Left ventricle myocardium inferior (tissue), 1 donor: Measurements from ENCODE around the gene PPP1R14D. TPM values are rescaled to one million over a fixed set of nuclear protein-coding genes. Genes with fewer than 3 reads are reported as not detected.

Source experiments
- DNase-seq: peaks from one replicate; pipeline ENCODE4 v3.0.0-alpha.2; 2020
- H3K27ac ChIP-seq: fragments of 200-600 bp; replicated peaks from 2 replicates; pipeline ENCODE4 v1.8.0; 2021
- H3K27me3 ChIP-seq: fragments of 200-600 bp; 2 replicates; pipeline ENCODE4 v1.8.0; 2021; ENCODE audit warnings: low read depth
- H3K36me3 ChIP-seq: fragments of 200-600 bp; 2 replicates; pipeline ENCODE4 v1.8.0; 2021
- H3K4me1 ChIP-seq: fragments of 200-600 bp; 2 replicates; pipeline ENCODE4 v1.8.0; 2021
- H3K4me3 ChIP-seq: fragments of 200-600 bp; 2 replicates; pipeline ENCODE4 v1.8.0; 2021; ENCODE audit warnings: mild to moderate bottlenecking, moderate library complexity
- H3K9me3 ChIP-seq: fragments of 200-600 bp; replicated peaks from 2 replicates; pipeline ENCODE4 v1.8.0; 2021
- CTCF ChIP-seq: fragments of 200-600 bp; IDR thresholded peaks from 2 replicates; pipeline ENCODE4 v1.8.0; 2021; ENCODE audit warnings: antibody characterized with exemption, mild to moderate bottlenecking, borderline replicate concordance
- intact Hi-C: fragments of 100-400 bp; cut with micrococcal nuclease; formaldehyde crosslinking; loops from one replicate; pipeline ENCODE4 v1.11.0; 2022
- total RNA-seq: library from RNA; stranded (reverse); fragmentation: NEBNext Ultra II Directional; extraction: Animal tissue kit (Norgen Biotek cat#: 25700); gene quantifications from one replicate; pipeline ENCODE4 v1.2.1, GENCODE V29; 2021
- donor health status: DM: no; HTN: yes; CAD: no; lungs with severe emphysema.

The PPP1R14D gene
- total RNA-seq, 1 donor from 2014 or later: not detected

GRCh38 chr15:40832903-40833302, 4.4 kb upstream of the PPP1R14D start:
- Histone ChIP-seq H3K27ac (no peak overlapping the region), H3K4me1 (no peaks in the 10 kb centered on the region), H3K36me3 (no peaks in the 10 kb centered on the region), H3K27me3 (peaks cover 5% of the 10 kb centered on the region), H3K4me3 (no peak overlapping the region), H3K9me3 (no peaks in the 10 kb centered on the region)
- intact Hi-C loops: no loop called here
- TF ChIP-seq CTCF: no peak
- no peak for DNase-seq

- no peak for TF ChIP-seq CTCF
- no peaks in the 10 kb centered on the region for H3K4me1 ChIP-seq
- intact Hi-C loops: no loop called here
- no peak for DNase-seq
- no peaks in the 10 kb centered on the region for H3K9me3 ChIP-seq
- no peak overlapping the region for H3K4me3 ChIP-seq
- H3K36me3 ChIP-seq: no peaks in the 10 kb centered on the region
- H3K27me3 ChIP-seq: peaks cover 5% of the 10 kb centered on the region
- no peak overlapping the region for H3K27ac ChIP-seq
These were observed 3.4 kb upstream of the PPP1R14D start for GRCh38 chr15:40831861-40832260.

GRCh38 chr15:40830884-40831283, 2.4 kb upstream of the PPP1R14D start:
- Histone ChIP-seq H3K27ac (no peak overlapping the region), H3K27me3 (peaks cover 5% of the 10 kb centered on the region), H3K9me3 (no peaks in the 10 kb centered on the region), H3K4me1 (no peaks in the 10 kb centered on the region), H3K4me3 (no peak overlapping the region), H3K36me3 (no peaks in the 10 kb centered on the region)
- TF ChIP-seq CTCF: no peak
- intact Hi-C loops: no loop called here
- no peak for DNase-seq

- TF ChIP-seq CTCF: no peak
- Histone ChIP-seq H3K27ac (no peak overlapping the region), H3K9me3 (no peaks in the 10 kb centered on the region), H3K4me1 (peaks cover 3% of the 10 kb centered on the region), H3K36me3 (no peaks in the 10 kb centered on the region), H3K4me3 (no peak overlapping the region), H3K27me3 (peaks cover 5% of the 10 kb centered on the region)
- no peak for DNase-seq
- intact Hi-C loops: no loop called here
These were observed 607 bp upstream of the PPP1R14D start for GRCh38 chr15:40829115-40829514.

GRCh38 chr15:40826423-40827075, 2.0 kb downstream of the PPP1R14D start:
- no peak overlapping the region for H3K27ac ChIP-seq
- DNase-seq: no peak
- H3K4me3 ChIP-seq: no peak overlapping the region
- H3K27me3 ChIP-seq: peaks cover 5% of the 10 kb centered on the region
- H3K4me1 ChIP-seq: peaks cover 3% of the 10 kb centered on the region
- no peaks in the 10 kb centered on the region for H3K9me3 ChIP-seq
- TF ChIP-seq CTCF: no peak
- no peaks in the 10 kb centered on the region for H3K36me3 ChIP-seq
- intact Hi-C loops: no loop called here
